HG03045 (cell line): Measurements from ENCODE around the gene SAMD15.
A peak's percentile ranks its signal among the peaks of the same experiment; 100 is the strongest.
"Not testable (repeated sequence)": the region's sequence is repeated elsewhere in the genome, so short reads cannot be mapped to it uniquely, and the experiment has no call there.

Source experiments
- ATAC-seq: cut with Tn5 transposase; IDR thresholded peaks from one replicate; pipeline ENCODE4 v1.9.1; 2021; ENCODE audit warnings: mild to moderate bottlenecking, moderate library complexity; ENCODE audit not compliant: unreplicated experiment

SAMD15 gene

GRCh38 chr14:77375164-77375950, 1.8 kb upstream of the SAMD15 start:
- ATAC-seq, result no peak

GRCh38 chr14:77375973-77376770, 1.0 kb upstream of the SAMD15 start:
- ATAC-seq, result peak; percentile 13

GRCh38 chr14:77377502-77377844, 294 bp downstream of the SAMD15 start:
- ATAC-seq, result peak; percentile 0

- no peak for ATAC-seq
Measured at GRCh38 chr14:77378701-77379100, 1.5 kb downstream of the SAMD15 start.

- no peak for ATAC-seq
Measured at GRCh38 chr14:77390188-77390587, 13.0 kb downstream of the SAMD15 start.

GRCh38 chr14:77400216-77400615, 23.0 kb downstream of the SAMD15 start:
- no peak for ATAC-seq

GRCh38 chr14:77403768-77404167, 26.6 kb downstream of the SAMD15 start:
- ATAC-seq, result no peak

- ATAC-seq, result no peak
Measured at GRCh38 chr14:77406086-77406485, 28.9 kb downstream of the SAMD15 start.

GRCh38 chr14:77406718-77407117, 29.5 kb downstream of the SAMD15 start:
- no peak for ATAC-seq

GRCh38 chr14:77407158-77407557, 30.0 kb downstream of the SAMD15 start:
- no peak for ATAC-seq

GRCh38 chr14:77409131-77409533, 32.0 kb downstream of the SAMD15 start:
- ATAC-seq, result no peak

GRCh38 chr14:77415403-77416030, 38.3 kb downstream of the SAMD15 start:
- ATAC-seq, result not testable (repeated sequence)

GRCh38 chr14:77416098-77416497, 38.9 kb downstream of the SAMD15 start:
- not testable (repeated sequence) for ATAC-seq

- no peak for ATAC-seq
Measured at GRCh38 chr14:77416836-77417235, 39.7 kb downstream of the SAMD15 start.

- no peak for ATAC-seq
Measured at GRCh38 chr14:77421201-77421600, 44.0 kb downstream of the SAMD15 start.

- ATAC-seq, result no peak
Measured at GRCh38 chr14:77423423-77423822, 46.2 kb downstream of the SAMD15 start, which contains the start of gene NOXRED1. Gene NOXRED1, minus strand, starts transcription at chr14:77423523. Its CDS starts 634 bp downstream, at chr14:77422889.

- ATAC-seq, result no peak
Measured at GRCh38 chr14:77424862-77425261, 47.7 kb downstream of the SAMD15 start.

- no peak for ATAC-seq
Measured at GRCh38 chr14:77426396-77426795, 49.2 kb downstream of the SAMD15 start.

- no peak for ATAC-seq
Measured at GRCh38 chr14:77436042-77436441, 58.9 kb downstream of the SAMD15 start.

GRCh38 chr14:77438596-77438995, 61.4 kb downstream of the SAMD15 start:
- no peak for ATAC-seq

GRCh38 chr14:77439861-77440260, 62.7 kb downstream of the SAMD15 start:
- no peak for ATAC-seq
